K562 (cell line): ENCODE results near the gene ZNF865. TPM values are rescaled to one million over a fixed set of nuclear protein-coding genes. Genes with fewer than 3 reads are reported as not detected.

Experiments used
- ARID2 ChIP-seq: fragments of 450-650 bp; IDR thresholded peaks from 2 replicates; pipeline ENCODE4 v1.6.1; 2017; ENCODE audit warnings: antibody characterized with exemption, mild to moderate bottlenecking
- ETV5 ChIP-seq: sonication (generic); formaldehyde crosslinking; IDR thresholded peaks from 2 replicates; pipeline ENCODE4 v1.4.0; 2020; ENCODE audit warnings: low read depth, mild to moderate bottlenecking, missing genetic modification reagents
- NR2C2 ChIP-seq, 2 experiments: fragments of 200-800 bp in 1 of 2; sonication (Bioruptor generic) in 1 of 2; sonication (generic) in 1 of 2; formaldehyde crosslinking in 1 of 2; IDR thresholded peaks; 2 replicates each; pipeline versions ENCODE4 v1.6.1 to v1.8.0; 2016 to 2022; ENCODE audit warnings: mild to moderate bottlenecking in 1 of 2, missing compliant biosample characterization in 1 of 2, missing genetic modification characterization in 1 of 2, missing genetic modification reagents in 1 of 2
- NR3C1 ChIP-seq: sonication (generic); formaldehyde crosslinking; IDR thresholded peaks from 2 replicates; pipeline ENCODE4 v1.8.1; 2022; ENCODE audit warnings: missing genetic modification reagents
- PTBP1 ChIP-seq: fragments of 200-400 bp; formaldehyde crosslinking; IDR thresholded peaks from 2 replicates; pipeline ENCODE4 v1.6.1; 2017; ENCODE audit warnings: low read depth, low read length
- RBFOX2 ChIP-seq: fragments of 200-400 bp; formaldehyde crosslinking; IDR thresholded peaks from 2 replicates; pipeline ENCODE4 v1.6.1; 2017; ENCODE audit warnings: low read depth, mild to moderate bottlenecking, low read length, moderate library complexity
- SMARCE1 ChIP-seq: fragments of 450-650 bp; IDR thresholded peaks from 2 replicates; pipeline ENCODE4 v1.7.1; 2016; ENCODE audit warnings: mild to moderate bottlenecking
- TEAD4 ChIP-seq, 2 experiments: sonication (generic) in 1 of 2; formaldehyde crosslinking in 1 of 2; IDR thresholded peaks; 2 replicates each; pipeline versions ENCODE4 v1.6.1 to v1.8.0; 2012 to 2022; ENCODE audit warnings: borderline replicate concordance in 1 of 2, inconsistent platforms in 1 of 2, low read length in 1 of 2, mild to moderate bottlenecking in 1 of 2, missing genetic modification reagents in 1 of 2
- ZBTB7A ChIP-seq: IDR thresholded peaks from 2 replicates; pipeline ENCODE4 v1.6.1; 2011; ENCODE audit warnings: low read depth, mild to moderate bottlenecking, low read length, moderate library complexity, borderline replicate concordance; ENCODE audit not compliant: control insufficient read depth
- ZEB2 ChIP-seq: fragments of 450-650 bp; IDR thresholded peaks from 2 replicates; pipeline ENCODE4 v1.6.1; 2016
- ZNF780A ChIP-seq: fragments of 250-450 bp; sonication (Bioruptor Pico); IDR thresholded peaks from 2 replicates; pipeline ENCODE4 v1.5.0; 2021; ENCODE audit warnings: mild to moderate bottlenecking
- polyA plus RNA-seq, 8 experiments: library from polyadenylated mRNA; depleted of rRNA in 4 of 8; stranded (reverse) in 5 of 8; unstranded in 3 of 8; fragments of >200 nt; fragmentation: Nextera tagmentation in 2 of 8; fragmentation: Illumina TruSeq in 1 of 8; extraction: Ambion mirVana in 2 of 8; extraction: Trizol in 1 of 8; gene quantifications; 2 replicates each; pipeline versions ENCODE4 v1.2.1 to v1.2.3, GENCODE V29; 2011 to 2014; ENCODE audit warnings: inconsistent platforms in 1 of 8, missing spikeins in 1 of 8
- total RNA-seq, 7 experiments: library from RNA; depleted of rRNA in 6 of 7; stranded (reverse); fragments of >200 nt in 6 of 7; fragmentation: Illumina TruSeq in 2 of 7; extraction: Trizol in 2 of 7; gene quantifications; 2 replicates each; pipeline versions ENCODE4 v1.2.1 to v1.2.3, GENCODE V29; 2011 to 2021; ENCODE audit warnings: low replicate concordance in 1 of 7
- TF ChIP-seq, protein P1 (sequence below), 2 experiments: fragments of 200-800 bp in 1 of 2; sonication (Bioruptor generic) in 1 of 2; sonication (generic) in 1 of 2; formaldehyde crosslinking in 1 of 2; IDR thresholded peaks in 1 of 2; conservative IDR thresholded peaks in 1 of 2; 2 replicates each; pipeline versions ENCODE4 v1.5.0 to v1.6.1; 2016 to 2020; ENCODE audit warnings: missing compliant biosample characterization in 1 of 2, missing genetic modification characterization in 1 of 2, missing genetic modification reagents in 1 of 2
- TF ChIP-seq, protein P2 (sequence below): fragments of 200-400 bp; formaldehyde crosslinking; IDR thresholded peaks from 2 replicates; pipeline ENCODE4 v1.6.1; 2017; ENCODE audit warnings: mild to moderate bottlenecking, low read depth, low read length, moderate library complexity
- TF ChIP-seq, protein P3 (sequence below): fragments of 450-650 bp; IDR thresholded peaks from 2 replicates; pipeline ENCODE4 v1.6.1; 2016; ENCODE audit warnings: low read depth

ZNF865 gene
- total and polyA plus RNA-seq, 9 of the 15 experiments (the other 6 are each of a cell fraction or from before 2014, with no cell fraction given) = 0.40 to 18.8 (median 1.6) TPM; not detected in 2

DNA sequence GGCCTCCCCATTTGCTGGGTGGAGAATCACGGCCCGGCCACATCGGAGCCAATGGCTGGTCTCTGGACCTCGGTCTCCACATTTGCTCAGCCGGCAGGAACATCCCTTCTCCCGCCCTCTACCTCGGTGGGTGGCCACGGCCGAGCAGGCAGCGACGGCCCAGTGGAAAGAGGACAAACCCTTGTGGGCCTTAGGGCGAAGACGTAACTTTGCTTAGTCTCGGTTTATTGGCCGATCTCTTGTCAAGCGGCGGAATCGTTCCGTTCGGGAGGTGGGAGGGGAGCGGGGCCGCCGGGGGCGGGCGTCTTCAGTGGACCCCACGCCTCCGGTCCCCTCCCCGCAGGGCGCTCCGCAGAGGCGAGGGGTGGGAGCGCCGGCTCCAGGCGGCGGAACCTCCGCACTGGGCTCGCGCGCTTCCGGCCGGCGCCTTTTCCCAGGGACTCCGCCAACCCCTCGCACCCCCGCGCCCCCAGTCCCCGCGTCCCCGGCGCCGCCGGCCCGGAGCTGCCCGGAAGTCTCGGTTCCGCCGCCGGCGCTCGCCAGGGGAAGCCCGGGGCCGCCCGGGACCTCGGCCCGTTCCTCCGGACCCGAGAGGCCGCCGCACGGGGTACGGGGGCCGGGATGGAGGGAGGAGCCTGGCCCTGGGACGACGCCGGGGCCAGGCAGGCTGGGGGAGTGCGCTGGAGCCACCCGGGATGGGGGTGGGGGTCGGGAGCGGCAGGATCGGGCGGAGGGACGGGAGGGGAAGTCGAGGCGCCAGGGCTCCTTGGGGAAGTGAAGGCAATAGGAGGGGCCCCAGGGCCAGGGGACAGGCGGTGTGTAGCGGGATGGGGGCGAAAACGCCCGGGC is 35.4 kb downstream of the ZNF865 start, which contains the start of gene ZNF580 (continued):
- TF ChIP-seq, protein P1, sequence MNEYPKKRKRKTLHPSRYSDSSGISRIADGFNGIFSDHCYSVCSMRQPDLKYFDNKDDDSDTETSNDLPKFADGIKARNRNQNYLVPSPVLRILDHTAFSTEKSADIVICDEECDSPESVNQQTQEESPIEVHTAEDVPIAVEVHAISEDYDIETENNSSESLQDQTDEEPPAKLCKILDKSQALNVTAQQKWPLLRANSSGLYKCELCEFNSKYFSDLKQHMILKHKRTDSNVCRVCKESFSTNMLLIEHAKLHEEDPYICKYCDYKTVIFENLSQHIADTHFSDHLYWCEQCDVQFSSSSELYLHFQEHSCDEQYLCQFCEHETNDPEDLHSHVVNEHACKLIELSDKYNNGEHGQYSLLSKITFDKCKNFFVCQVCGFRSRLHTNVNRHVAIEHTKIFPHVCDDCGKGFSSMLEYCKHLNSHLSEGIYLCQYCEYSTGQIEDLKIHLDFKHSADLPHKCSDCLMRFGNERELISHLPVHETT (CRISPR knock-in tag; conservative IDR thresholded peaks at IDR 0.05 in 1 of 2, IDR thresholded peaks at IDR 0.05 in 1 of 2) = peak in 1 of 2 experiments; percentile 95; a peak in 2 of 4 replicates
- TF ChIP-seq NR3C1 (CRISPR knock-in tag) = no peak
- TF ChIP-seq, protein P2, sequence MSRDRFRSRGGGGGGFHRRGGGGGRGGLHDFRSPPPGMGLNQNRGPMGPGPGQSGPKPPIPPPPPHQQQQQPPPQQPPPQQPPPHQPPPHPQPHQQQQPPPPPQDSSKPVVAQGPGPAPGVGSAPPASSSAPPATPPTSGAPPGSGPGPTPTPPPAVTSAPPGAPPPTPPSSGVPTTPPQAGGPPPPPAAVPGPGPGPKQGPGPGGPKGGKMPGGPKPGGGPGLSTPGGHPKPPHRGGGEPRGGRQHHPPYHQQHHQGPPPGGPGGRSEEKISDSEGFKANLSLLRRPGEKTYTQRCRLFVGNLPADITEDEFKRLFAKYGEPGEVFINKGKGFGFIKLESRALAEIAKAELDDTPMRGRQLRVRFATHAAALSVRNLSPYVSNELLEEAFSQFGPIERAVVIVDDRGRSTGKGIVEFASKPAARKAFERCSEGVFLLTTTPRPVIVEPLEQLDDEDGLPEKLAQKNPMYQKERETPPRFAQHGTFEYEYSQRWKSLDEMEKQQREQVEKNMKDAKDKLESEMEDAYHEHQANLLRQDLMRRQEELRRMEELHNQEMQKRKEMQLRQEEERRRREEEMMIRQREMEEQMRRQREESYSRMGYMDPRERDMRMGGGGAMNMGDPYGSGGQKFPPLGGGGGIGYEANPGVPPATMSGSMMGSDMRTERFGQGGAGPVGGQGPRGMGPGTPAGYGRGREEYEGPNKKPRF = no peak
- TF ChIP-seq, protein P3, sequence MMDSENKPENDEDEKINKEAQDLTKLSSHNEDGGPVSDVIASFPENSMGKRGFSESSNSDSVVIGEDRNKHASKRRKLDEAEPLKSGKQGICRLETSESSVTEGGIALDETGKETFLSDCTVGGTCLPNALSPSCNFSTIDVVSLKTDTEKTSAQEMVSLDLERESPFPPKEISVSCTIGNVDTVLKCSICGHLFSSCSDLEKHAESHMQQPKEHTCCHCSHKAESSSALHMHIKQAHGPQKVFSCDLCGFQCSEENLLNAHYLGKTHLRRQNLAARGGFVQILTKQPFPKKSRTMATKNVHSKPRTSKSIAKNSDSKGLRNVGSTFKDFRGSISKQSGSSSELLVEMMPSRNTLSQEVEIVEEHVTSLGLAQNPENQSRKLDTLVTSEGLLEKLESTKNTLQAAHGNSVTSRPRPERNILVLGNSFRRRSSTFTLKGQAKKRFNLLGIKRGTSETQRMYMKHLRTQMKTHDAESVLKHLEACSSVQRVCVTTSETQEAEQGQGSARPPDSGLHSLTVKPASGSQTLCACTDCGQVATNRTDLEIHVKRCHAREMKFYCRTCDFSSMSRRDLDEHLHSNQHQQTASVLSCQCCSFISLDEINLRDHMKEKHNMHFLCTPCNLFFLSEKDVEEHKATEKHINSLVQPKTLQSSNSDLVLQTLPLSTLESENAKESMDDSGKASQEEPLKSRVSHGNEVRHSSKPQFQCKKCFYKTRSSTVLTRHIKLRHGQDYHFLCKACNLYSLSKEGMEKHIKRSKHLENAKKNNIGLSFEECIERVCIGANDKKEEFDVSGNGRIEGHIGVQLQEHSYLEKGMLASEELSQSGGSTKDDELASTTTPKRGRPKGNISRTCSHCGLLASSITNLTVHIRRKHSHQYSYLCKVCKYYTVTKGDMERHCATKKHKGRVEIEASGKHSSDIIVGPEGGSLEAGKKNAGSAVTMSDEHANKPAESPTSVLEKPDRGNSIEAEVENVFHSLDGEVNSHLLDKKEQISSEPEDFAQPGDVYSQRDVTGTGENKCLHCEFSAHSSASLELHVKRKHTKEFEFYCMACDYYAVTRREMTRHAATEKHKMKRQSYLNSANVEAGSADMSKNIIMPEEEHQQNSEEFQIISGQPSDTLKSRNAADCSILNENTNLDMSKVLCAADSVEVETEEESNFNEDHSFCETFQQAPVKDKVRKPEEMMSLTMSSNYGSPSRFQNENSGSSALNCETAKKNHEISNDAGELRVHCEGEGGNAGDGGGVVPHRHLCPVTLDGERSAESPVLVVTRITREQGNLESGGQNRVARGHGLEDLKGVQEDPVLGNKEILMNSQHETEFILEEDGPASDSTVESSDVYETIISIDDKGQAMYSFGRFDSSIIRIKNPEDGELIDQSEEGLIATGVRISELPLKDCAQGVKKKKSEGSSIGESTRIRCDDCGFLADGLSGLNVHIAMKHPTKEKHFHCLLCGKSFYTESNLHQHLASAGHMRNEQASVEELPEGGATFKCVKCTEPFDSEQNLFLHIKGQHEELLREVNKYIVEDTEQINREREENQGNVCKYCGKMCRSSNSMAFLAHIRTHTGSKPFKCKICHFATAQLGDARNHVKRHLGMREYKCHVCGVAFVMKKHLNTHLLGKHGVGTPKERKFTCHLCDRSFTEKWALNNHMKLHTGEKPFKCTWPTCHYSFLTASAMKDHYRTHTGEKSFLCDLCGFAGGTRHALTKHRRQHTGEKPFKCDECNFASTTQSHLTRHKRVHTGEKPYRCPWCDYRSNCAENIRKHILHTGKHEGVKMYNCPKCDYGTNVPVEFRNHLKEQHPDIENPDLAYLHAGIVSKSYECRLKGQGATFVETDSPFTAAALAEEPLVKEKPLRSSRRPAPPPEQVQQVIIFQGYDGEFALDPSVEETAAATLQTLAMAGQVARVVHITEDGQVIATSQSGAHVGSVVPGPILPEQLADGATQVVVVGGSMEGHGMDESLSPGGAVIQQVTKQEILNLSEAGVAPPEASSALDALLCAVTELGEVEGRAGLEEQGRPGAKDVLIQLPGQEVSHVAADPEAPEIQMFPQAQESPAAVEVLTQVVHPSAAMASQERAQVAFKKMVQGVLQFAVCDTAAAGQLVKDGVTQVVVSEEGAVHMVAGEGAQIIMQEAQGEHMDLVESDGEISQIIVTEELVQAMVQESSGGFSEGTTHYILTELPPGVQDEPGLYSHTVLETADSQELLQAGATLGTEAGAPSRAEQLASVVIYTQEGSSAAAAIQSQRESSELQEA = peak; percentile 65
- TF ChIP-seq ZNF780A (CRISPR knock-in tag) = 0 out of 2 replicates have a peak, but pooled peaks have one; percentile 30
- TF ChIP-seq NR2C2 (CRISPR knock-in tag; IDR thresholded peaks at IDR 0.05) = no peak
- TF ChIP-seq NR2C2 (tag; IDR thresholded peaks at IDR 0.05) = peak; percentile 72
- TF ChIP-seq ZBTB7A = peak; percentile 93
- TF ChIP-seq PTBP1 = no peak
- peak; percentile 73 for TF ChIP-seq RBFOX2
- no peak for TF ChIP-seq SMARCE1
- 0 out of 2 replicates have a peak, but pooled peaks have one; percentile 18 for TF ChIP-seq TEAD4 (IDR thresholded peaks at IDR 0.05; ENCODE audit: low read length)
- no peak for TF ChIP-seq TEAD4 (CRISPR knock-in tag; IDR thresholded peaks at IDR 0.05; ENCODE audit: borderline replicate concordance)
- no peak for TF ChIP-seq ARID2
- TF ChIP-seq ZEB2 = peak; percentile 62; the same call in 1 of the 2 replicates
- TF ChIP-seq ETV5 (CRISPR knock-in tag) = 0 out of 2 replicates have a peak, but pooled peaks have one; percentile 7
